ENCODE data around the gene AIRE. TPM values are rescaled to one million over a fixed set of nuclear protein-coding genes. Genes with fewer than 3 reads are reported as not detected.

Gene AIRE
- total RNA-seq, 1 donor from 2014 or later, result 0.17 TPM

- Histone ChIP-seq H3K4me3 (ENCODE audit: low read depth, low read length) (no peak overlapping the region), H3K27me3 (ENCODE audit: control insufficient read depth, insufficient read depth, low read length) (no peaks in the 10 kb centered on the region), H3K36me3 (ENCODE audit: control insufficient read depth, insufficient read depth, low read length) (no peaks in the 10 kb centered on the region)
- DNase-seq (ENCODE audit: low read depth), result no peak
- TF ChIP-seq, protein P1, sequence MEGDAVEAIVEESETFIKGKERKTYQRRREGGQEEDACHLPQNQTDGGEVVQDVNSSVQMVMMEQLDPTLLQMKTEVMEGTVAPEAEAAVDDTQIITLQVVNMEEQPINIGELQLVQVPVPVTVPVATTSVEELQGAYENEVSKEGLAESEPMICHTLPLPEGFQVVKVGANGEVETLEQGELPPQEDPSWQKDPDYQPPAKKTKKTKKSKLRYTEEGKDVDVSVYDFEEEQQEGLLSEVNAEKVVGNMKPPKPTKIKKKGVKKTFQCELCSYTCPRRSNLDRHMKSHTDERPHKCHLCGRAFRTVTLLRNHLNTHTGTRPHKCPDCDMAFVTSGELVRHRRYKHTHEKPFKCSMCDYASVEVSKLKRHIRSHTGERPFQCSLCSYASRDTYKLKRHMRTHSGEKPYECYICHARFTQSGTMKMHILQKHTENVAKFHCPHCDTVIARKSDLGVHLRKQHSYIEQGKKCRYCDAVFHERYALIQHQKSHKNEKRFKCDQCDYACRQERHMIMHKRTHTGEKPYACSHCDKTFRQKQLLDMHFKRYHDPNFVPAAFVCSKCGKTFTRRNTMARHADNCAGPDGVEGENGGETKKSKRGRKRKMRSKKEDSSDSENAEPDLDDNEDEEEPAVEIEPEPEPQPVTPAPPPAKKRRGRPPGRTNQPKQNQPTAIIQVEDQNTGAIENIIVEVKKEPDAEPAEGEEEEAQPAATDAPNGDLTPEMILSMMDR (IDR thresholded peaks at IDR 0.05; ENCODE audit: insufficient read depth, low read length, poor library complexity, severe bottlenecking), result no peak
These were observed 28.5 kb downstream of the AIRE start for GRCh38 chr21:44314128-44314527.

- TF ChIP-seq, protein P1 (IDR thresholded peaks at IDR 0.05; ENCODE audit: insufficient read depth, low read length, poor library complexity, severe bottlenecking), result no peak
- Histone ChIP-seq H3K4me3 (ENCODE audit: low read depth, low read length) (no peak overlapping the region), H3K36me3 (ENCODE audit: control insufficient read depth, insufficient read depth, low read length) (no peaks in the 10 kb centered on the region), H3K27me3 (ENCODE audit: control insufficient read depth, insufficient read depth, low read length) (no peaks in the 10 kb centered on the region)
- DNase-seq (ENCODE audit: low read depth), result no peak
These were observed 28.9 kb downstream of the AIRE start for GRCh38 chr21:44314561-44314960.

DNA sequence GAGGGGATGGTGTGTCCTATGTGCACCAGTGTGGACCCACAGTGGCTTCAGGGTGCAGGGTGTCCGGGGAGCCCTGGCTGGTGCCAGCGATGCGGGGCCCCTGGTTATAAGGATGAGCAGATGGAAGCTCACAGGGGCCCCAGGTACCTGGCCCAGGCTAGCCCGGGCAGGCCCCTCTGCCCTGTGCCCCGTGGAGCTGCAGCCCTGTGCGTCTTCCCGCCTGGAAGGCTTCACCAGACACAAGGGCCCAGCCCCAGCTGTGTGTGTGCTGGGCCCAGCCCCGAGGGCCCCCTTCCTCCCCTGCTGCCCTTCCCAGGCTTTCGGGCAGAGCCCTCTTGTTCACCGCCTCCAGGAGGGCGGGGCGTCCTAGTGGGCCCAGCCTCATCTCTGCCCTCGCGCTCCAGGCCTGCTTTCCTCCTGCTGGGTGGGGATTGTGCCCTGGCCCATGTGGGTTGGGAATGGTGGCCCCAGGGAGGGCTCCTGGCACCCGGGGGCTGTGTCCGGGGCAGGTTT lies 30.1 kb downstream of the AIRE start:
- Histone ChIP-seq H3K4me3 (ENCODE audit: low read depth, low read length) (no peak overlapping the region), H3K36me3 (ENCODE audit: control insufficient read depth, insufficient read depth, low read length) (no peaks in the 10 kb centered on the region), H3K27me3 (ENCODE audit: control insufficient read depth, insufficient read depth, low read length) (no peaks in the 10 kb centered on the region)
- DNase-seq (ENCODE audit: low read depth), result no peak
- TF ChIP-seq, protein P1 (IDR thresholded peaks at IDR 0.05; ENCODE audit: insufficient read depth, low read length, poor library complexity, severe bottlenecking), result no peak

- TF ChIP-seq, protein P1 (IDR thresholded peaks at IDR 0.05; ENCODE audit: insufficient read depth, low read length, poor library complexity, severe bottlenecking), result no peak
- no peak for DNase-seq (ENCODE audit: low read depth)
- Histone ChIP-seq H3K27me3 (ENCODE audit: control insufficient read depth, insufficient read depth, low read length) (no peaks in the 10 kb centered on the region), H3K36me3 (ENCODE audit: control insufficient read depth, insufficient read depth, low read length) (no peaks in the 10 kb centered on the region), H3K4me3 (ENCODE audit: low read depth, low read length) (no peak overlapping the region)
These were observed 30.7 kb downstream of the AIRE start for GRCh38 chr21:44316277-44316900.

GRCh38 chr21:44317241-44317782 lies 31.6 kb downstream of the AIRE start:
- Histone ChIP-seq H3K4me3 (ENCODE audit: low read depth, low read length) (no peak overlapping the region), H3K36me3 (ENCODE audit: control insufficient read depth, insufficient read depth, low read length) (no peaks in the 10 kb centered on the region), H3K27me3 (ENCODE audit: control insufficient read depth, insufficient read depth, low read length) (no peaks in the 10 kb centered on the region)
- TF ChIP-seq, protein P1 (IDR thresholded peaks at IDR 0.05; ENCODE audit: insufficient read depth, low read length, poor library complexity, severe bottlenecking), result no peak
- no peak for DNase-seq (ENCODE audit: low read depth)

GRCh38 chr21:44317871-44318270 lies 32.2 kb downstream of the AIRE start:
- no peaks in the 10 kb centered on the region for H3K27me3 ChIP-seq (ENCODE audit: control insufficient read depth, insufficient read depth, low read length)

More at GRCh38 chr21:44317871-44318270, 32.2 kb downstream of the AIRE start:
- Histone ChIP-seq H3K4me3 (ENCODE audit: low read depth, low read length) (no peak overlapping the region), H3K36me3 (ENCODE audit: control insufficient read depth, insufficient read depth, low read length) (no peaks in the 10 kb centered on the region)
- DNase-seq (ENCODE audit: low read depth), result no peak
- TF ChIP-seq, protein P1 (IDR thresholded peaks at IDR 0.05; ENCODE audit: insufficient read depth, low read length, poor library complexity, severe bottlenecking), result no peak
